SK-N-SH (cell line): ENCODE results near the gene PCDHGA12.

Source experiments
- CTCF ChIP-seq: fragments of 200-600 bp; sonication (generic); IDR thresholded peaks from 2 replicates; pipeline ENCODE4 v1.6.1; 2017; ENCODE audit warnings: antibody characterized with exemption, mild to moderate bottlenecking, moderate library complexity
- EP300 ChIP-seq, 2 experiments: IDR thresholded peaks; 2 replicates each; pipeline versions ENCODE4 v1.4.0 to v1.6.1; 2012; ENCODE audit warnings: borderline replicate concordance in 1 of 2, low read depth in 1 of 2, low read length in 1 of 2
- EZH2phosphoT487 ChIP-seq: fragments of 200-600 bp; sonication (generic); IDR thresholded peaks from 2 replicates; pipeline ENCODE4 v1.6.1; 2017; ENCODE audit warnings: low read depth, mixed run types, mild to moderate bottlenecking, antibody characterized with exemption, moderate library complexity, borderline replicate concordance
- FOXJ3 ChIP-seq: sonication (generic); formaldehyde crosslinking; IDR thresholded peaks from 2 replicates; pipeline ENCODE4 v1.5.1; 2020; ENCODE audit warnings: mild to moderate bottlenecking, missing genetic modification reagents
- GABPA ChIP-seq: IDR thresholded peaks from 2 replicates; pipeline ENCODE4 v1.4.0; 2012; ENCODE audit warnings: low read depth, mild to moderate bottlenecking
- POLR2AphosphoS5 ChIP-seq: IDR thresholded peaks from 2 replicates; pipeline ENCODE4 v1.6.1; 2012; ENCODE audit warnings: low read depth, low read length
- RAD21 ChIP-seq: IDR thresholded peaks from 2 replicates; pipeline ENCODE4 v1.6.1; 2012; ENCODE audit warnings: mild to moderate bottlenecking, low read length
- SMC3 ChIP-seq: IDR thresholded peaks from 2 replicates; pipeline ENCODE4 v1.6.1; 2012; ENCODE audit warnings: low read depth, low read length, improper control_type of control experiment
- TAF1 ChIP-seq: IDR thresholded peaks from 2 replicates; pipeline ENCODE4 v1.6.1; 2012; ENCODE audit warnings: low read depth, mild to moderate bottlenecking, low read length, moderate library complexity, borderline replicate concordance
- TF ChIP-seq, protein P1 (sequence below): IDR thresholded peaks from 2 replicates; pipeline ENCODE4 v1.4.0; 2012; ENCODE audit warnings: low read depth
- TF ChIP-seq, protein P2 (sequence below): IDR thresholded peaks from 2 replicates; pipeline ENCODE4 v1.6.1; 2012; ENCODE audit warnings: mild to moderate bottlenecking, low read depth, low read length, moderate library complexity
- TF ChIP-seq, protein P3 (sequence below): IDR thresholded peaks from 2 replicates; pipeline ENCODE4 v1.4.0; 2012; ENCODE audit warnings: low read depth, borderline replicate concordance

DNA sequence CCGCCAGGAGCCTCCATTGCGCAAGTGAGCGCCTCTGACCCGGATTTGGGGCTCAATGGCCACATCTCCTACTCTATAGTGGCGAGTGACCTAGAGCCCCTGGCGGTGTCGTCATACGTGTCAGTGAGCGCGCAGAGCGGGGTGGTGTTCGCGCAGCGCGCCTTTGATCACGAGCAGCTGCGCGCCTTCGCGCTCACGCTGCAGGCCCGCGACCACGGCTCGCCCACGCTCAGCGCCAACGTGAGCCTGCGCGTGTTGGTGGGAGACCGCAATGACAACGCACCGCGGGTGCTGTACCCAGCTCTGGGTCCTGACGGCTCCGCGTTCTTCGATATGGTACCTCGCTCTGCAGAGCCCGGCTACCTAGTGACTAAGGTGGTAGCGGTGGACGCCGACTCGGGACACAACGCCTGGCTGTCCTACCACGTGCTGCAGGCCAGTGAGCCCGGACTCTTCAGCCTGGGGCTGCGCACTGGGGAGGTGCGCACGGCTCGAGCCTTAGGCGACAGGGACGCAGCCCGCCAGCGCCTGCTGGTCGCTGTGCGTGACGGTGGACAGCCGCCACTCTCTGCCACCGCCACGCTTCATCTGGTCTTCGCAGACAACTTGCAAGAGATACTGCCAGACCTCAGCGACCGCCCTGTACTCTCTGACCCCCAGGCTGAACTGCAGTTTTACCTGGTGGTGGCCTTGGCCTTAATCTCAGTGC, 20.6 kb upstream of the PCDHGA12 start:
- TF ChIP-seq CTCF (no peak), TAF1 (no peak), SMC3 (no peak), EZH2phosphoT487 (no peak), RAD21 (no peak), EP300 (IDR thresholded peaks at IDR 0.05; ENCODE audit: borderline replicate concordance in 1 of 2, low read depth in 1 of 2, low read length in 1 of 2) (no peak), GABPA (no peak), POLR2AphosphoS5 (no peak), FOXJ3 (CRISPR knock-in tag) (no peak)
- TF ChIP-seq, protein P1, sequence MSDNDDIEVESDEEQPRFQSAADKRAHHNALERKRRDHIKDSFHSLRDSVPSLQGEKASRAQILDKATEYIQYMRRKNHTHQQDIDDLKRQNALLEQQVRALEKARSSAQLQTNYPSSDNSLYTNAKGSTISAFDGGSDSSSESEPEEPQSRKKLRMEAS, result no peak
- TF ChIP-seq, protein P2, sequence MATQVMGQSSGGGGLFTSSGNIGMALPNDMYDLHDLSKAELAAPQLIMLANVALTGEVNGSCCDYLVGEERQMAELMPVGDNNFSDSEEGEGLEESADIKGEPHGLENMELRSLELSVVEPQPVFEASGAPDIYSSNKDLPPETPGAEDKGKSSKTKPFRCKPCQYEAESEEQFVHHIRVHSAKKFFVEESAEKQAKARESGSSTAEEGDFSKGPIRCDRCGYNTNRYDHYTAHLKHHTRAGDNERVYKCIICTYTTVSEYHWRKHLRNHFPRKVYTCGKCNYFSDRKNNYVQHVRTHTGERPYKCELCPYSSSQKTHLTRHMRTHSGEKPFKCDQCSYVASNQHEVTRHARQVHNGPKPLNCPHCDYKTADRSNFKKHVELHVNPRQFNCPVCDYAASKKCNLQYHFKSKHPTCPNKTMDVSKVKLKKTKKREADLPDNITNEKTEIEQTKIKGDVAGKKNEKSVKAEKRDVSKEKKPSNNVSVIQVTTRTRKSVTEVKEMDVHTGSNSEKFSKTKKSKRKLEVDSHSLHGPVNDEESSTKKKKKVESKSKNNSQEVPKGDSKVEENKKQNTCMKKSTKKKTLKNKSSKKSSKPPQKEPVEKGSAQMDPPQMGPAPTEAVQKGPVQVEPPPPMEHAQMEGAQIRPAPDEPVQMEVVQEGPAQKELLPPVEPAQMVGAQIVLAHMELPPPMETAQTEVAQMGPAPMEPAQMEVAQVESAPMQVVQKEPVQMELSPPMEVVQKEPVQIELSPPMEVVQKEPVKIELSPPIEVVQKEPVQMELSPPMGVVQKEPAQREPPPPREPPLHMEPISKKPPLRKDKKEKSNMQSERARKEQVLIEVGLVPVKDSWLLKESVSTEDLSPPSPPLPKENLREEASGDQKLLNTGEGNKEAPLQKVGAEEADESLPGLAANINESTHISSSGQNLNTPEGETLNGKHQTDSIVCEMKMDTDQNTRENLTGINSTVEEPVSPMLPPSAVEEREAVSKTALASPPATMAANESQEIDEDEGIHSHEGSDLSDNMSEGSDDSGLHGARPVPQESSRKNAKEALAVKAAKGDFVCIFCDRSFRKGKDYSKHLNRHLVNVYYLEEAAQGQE, result no peak
- TF ChIP-seq, protein P3, sequence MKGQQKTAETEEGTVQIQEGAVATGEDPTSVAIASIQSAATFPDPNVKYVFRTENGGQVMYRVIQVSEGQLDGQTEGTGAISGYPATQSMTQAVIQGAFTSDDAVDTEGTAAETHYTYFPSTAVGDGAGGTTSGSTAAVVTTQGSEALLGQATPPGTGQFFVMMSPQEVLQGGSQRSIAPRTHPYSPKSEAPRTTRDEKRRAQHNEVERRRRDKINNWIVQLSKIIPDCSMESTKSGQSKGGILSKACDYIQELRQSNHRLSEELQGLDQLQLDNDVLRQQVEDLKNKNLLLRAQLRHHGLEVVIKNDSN, result no peak
